Smooth muscle cell of bladder (primary cell): ENCODE results near the gene POM121L2. TPM values are rescaled to one million over a fixed set of nuclear protein-coding genes. Genes with fewer than 3 reads are reported as not detected.

ENCODE experiments used
- total RNA-seq: library from RNA; depleted of rRNA; stranded (reverse); fragments of >200 nt; gene quantifications from 2 replicates; pipeline ENCODE4 v1.2.3, GENCODE V29; 2014

Gene POM121L2
- total RNA-seq, result not detected in 2 replicates

DNA sequence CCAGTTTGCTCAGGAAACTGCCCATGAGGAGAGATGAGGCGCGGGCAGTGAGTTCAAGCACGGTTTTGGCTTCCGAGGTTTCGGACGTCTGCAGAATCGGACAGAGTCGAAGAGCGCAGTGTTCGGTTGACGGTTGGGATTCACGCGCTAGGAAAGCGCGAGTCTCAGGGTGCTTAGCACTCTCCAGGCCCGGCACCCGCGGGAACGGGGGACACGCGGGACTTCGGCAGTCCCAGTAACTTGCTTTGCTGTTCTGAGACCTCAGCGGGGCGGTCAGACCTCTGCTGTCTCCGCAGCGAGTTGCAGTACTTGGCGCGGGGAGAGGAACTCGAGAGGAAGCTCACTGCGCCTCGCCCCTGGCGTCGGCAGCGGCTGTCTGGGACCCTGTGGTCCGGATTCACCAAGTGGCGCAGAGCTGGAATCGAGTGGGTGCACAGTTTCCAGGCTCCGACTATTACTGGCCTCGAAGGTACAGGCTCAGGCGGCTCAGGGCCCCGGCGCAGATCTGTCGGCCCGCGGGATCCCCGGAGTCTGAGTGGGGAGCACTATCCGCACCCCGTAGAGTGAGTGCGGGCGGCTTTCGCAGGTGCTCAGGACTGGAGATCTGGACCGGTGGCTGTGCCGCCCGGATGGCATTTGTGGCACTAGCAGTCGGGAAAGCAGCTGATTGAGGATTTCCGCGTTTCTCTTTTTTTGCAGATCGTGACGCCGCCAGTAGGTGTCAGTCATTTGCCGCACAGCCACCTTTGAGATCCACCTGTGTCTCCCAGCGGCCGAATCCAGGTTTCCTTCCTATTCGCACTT, at the start of gene POM121L2:
Gene POM121L2, minus strand, starts transcription at position 128 of the 804 bp plus-strand sequence. Its CDS starts 103 bp downstream, at position 25.

Other genes with a start within 250 kb of the POM121L2 start
- 0.28 TPM in 1 of 2 replicates, not detected in the other for gene PRSS16, start 64.6 kb downstream of the POM121L2 start, total RNA-seq
- 0.85 and 0.92 TPM in 2 replicates for gene ZNF391, start 76.5 kb upstream of the POM121L2 start, total RNA-seq
- gene ZNF184, start 160.8 kb upstream of the POM121L2 start, total RNA-seq, result 6.3 and 6.9 TPM in 2 replicates